HepG2 (cell line): ENCODE data around the gene RNASE8. TPM values are rescaled to one million over a fixed set of nuclear protein-coding genes. Genes with fewer than 3 reads are reported as not detected.

Experiments
- ATF7 ChIP-seq, 2 experiments: fragments of 450-650 bp in 1 of 2; sonication (generic) in 1 of 2; formaldehyde crosslinking in 1 of 2; IDR thresholded peaks; 2 replicates each; pipeline versions ENCODE4 v1.4.0 to v1.6.1; 2016 to 2020; ENCODE audit warnings: antibody characterized with exemption in 1 of 2, mild to moderate bottlenecking in 1 of 2, missing genetic modification reagents in 1 of 2
- E2F1 ChIP-seq: sonication (generic); formaldehyde crosslinking; IDR thresholded peaks from 2 replicates; pipeline ENCODE4 v1.5.0; 2020; ENCODE audit warnings: missing genetic modification reagents
- FLYWCH1 ChIP-seq: sonication (generic); formaldehyde crosslinking; IDR thresholded peaks from 2 replicates; pipeline ENCODE4 v1.8.1; 2023; ENCODE audit warnings: mild to moderate bottlenecking, missing genetic modification reagents
- FOXA3 ChIP-seq: IDR thresholded peaks from 2 replicates; pipeline ENCODE4 v1.6.1; 2016; ENCODE audit warnings: missing genetic modification reagents, missing compliant biosample characterization
- HCFC1 ChIP-seq: fragments of 150-350 bp; IDR thresholded peaks from 2 replicates; pipeline ENCODE4 v1.6.1; 2014; ENCODE audit warnings: low read depth, low read length
- KAT2B ChIP-seq: fragments of 150-350 bp; IDR thresholded peaks from 2 replicates; pipeline ENCODE4 v1.6.1; 2014; ENCODE audit warnings: low read depth, low read length, borderline replicate concordance
- KDM4B ChIP-seq: sonication (generic); formaldehyde crosslinking; IDR thresholded peaks from 2 replicates; pipeline ENCODE4 v1.4.0; 2020; ENCODE audit warnings: missing genetic modification reagents
- LCORL ChIP-seq, 2 experiments: fragments of 450-650 bp in 1 of 2; sonication (generic) in 1 of 2; formaldehyde crosslinking in 1 of 2; IDR thresholded peaks; 2 replicates each; pipeline versions ENCODE4 v1.5.0 to v1.6.1; 2017 to 2020; ENCODE audit warnings: antibody characterized with exemption in 1 of 2, missing genetic modification reagents in 1 of 2
- MTA3 ChIP-seq: sonication (generic); formaldehyde crosslinking; IDR thresholded peaks from 2 replicates; pipeline ENCODE4 v1.4.0; 2020; ENCODE audit warnings: missing genetic modification reagents
- TFE3 ChIP-seq: IDR thresholded peaks from 2 replicates; pipeline ENCODE4 v1.6.1; 2016
- ZBTB26 ChIP-seq: IDR thresholded peaks from 2 replicates; pipeline ENCODE4 v1.6.1; 2016; ENCODE audit warnings: missing compliant biosample characterization, missing genetic modification reagents, borderline replicate concordance
- ZBTB44 ChIP-seq: sonication (generic); formaldehyde crosslinking; IDR thresholded peaks from 2 replicates; pipeline ENCODE4 v1.4.0; 2020; ENCODE audit warnings: missing genetic modification reagents
- ZFYVE20 ChIP-seq: sonication (generic); formaldehyde crosslinking; IDR thresholded peaks from 2 replicates; pipeline ENCODE4 v1.8.0; 2023; ENCODE audit warnings: low read depth, mild to moderate bottlenecking, moderate library complexity, missing genetic modification reagents, borderline replicate concordance
- ZNF20 ChIP-seq: sonication (generic); formaldehyde crosslinking; IDR thresholded peaks from 2 replicates; pipeline ENCODE4 v1.4.0; 2020; ENCODE audit warnings: mild to moderate bottlenecking, moderate library complexity, missing genetic modification reagents
- ZNF225 ChIP-seq: sonication (generic); formaldehyde crosslinking; IDR thresholded peaks from 2 replicates; pipeline ENCODE4 v1.4.0; 2020; ENCODE audit warnings: mild to moderate bottlenecking, missing genetic modification reagents
- ZNF274 ChIP-seq: sonication (generic); formaldehyde crosslinking; IDR thresholded peaks from 2 replicates; pipeline ENCODE4 v1.5.1; 2020; ENCODE audit warnings: mild to moderate bottlenecking, missing genetic modification reagents
- ZNF354B ChIP-seq: sonication (generic); formaldehyde crosslinking; IDR thresholded peaks from 2 replicates; pipeline ENCODE4 v1.8.0; 2022; ENCODE audit warnings: mild to moderate bottlenecking, missing genetic modification reagents
- ZNF703 ChIP-seq: sonication (generic); formaldehyde crosslinking; IDR thresholded peaks from 2 replicates; pipeline ENCODE4 v1.5.1; 2020; ENCODE audit warnings: missing genetic modification reagents, mild to moderate bottlenecking, moderate library complexity, borderline replicate concordance
- polyA plus RNA-seq, 8 experiments: library from polyadenylated mRNA; depleted of rRNA in 3 of 8; stranded (reverse) in 7 of 8; unstranded in 1 of 8; fragments of >200 nt; fragmentation: Illumina TruSeq in 4 of 8; extraction: Trizol in 4 of 8; gene quantifications; 2 replicates each; pipeline versions ENCODE4 v1.2.1 to v1.2.3, GENCODE V29; 2011 to 2016; ENCODE audit warnings: low read depth in 4 of 8, missing spikeins in 1 of 8, mixed read lengths in 1 of 8; ENCODE audit not compliant: insufficient read depth in 1 of 8
- total RNA-seq, 5 experiments: library from RNA; depleted of rRNA; stranded (reverse); fragments of >200 nt; fragmentation: Illumina TruSeq; extraction: Trizol; gene quantifications; 2 replicates each; pipeline ENCODE4 v1.2.3, GENCODE V29; 2016; ENCODE audit warnings: low read depth in 1 of 5
- TF ChIP-seq, protein P1 (sequence below): sonication (generic); formaldehyde crosslinking; conservative IDR thresholded peaks from 2 replicates; pipeline ENCODE4 v1.5.0; 2020; ENCODE audit warnings: missing genetic modification reagents
- TF ChIP-seq, protein P2 (sequence below): sonication (generic); formaldehyde crosslinking; IDR thresholded peaks from 2 replicates; pipeline ENCODE4 v1.8.0; 2022; ENCODE audit warnings: mild to moderate bottlenecking, missing genetic modification reagents; ENCODE audit not compliant: insufficient replicate concordance

RNASE8 gene
- total and polyA plus RNA-seq, 2 of the 13 experiments (the other 11 are each of a cell fraction or from before 2014, with no cell fraction given) = not detected

- TF ChIP-seq TFE3 (CRISPR knock-in tag) (no peak), ZNF703 (CRISPR knock-in tag) (no peak), LCORL (IDR thresholded peaks at IDR 0.05) (no peak), LCORL (CRISPR knock-in tag; IDR thresholded peaks at IDR 0.05) (peak; percentile 81; the same call in 1 of the 2 replicates), FOXA3 (CRISPR knock-in tag) (no peak), FLYWCH1 (CRISPR knock-in tag) (no peak), KAT2B (no peak), MTA3 (CRISPR knock-in tag) (no peak), ZBTB44 (peak; percentile 80; the same call in 1 of the 2 replicates), ATF7 (IDR thresholded peaks at IDR 0.05) (no peak), ATF7 (CRISPR knock-in tag; IDR thresholded peaks at IDR 0.05) (no peak), ZNF354B (CRISPR knock-in tag) (0 out of 2 replicates have a peak, but pooled peaks have one; percentile 15), ZNF274 (CRISPR knock-in tag) (no peak), ZFYVE20 (CRISPR knock-in tag) (no peak), ZNF20 (CRISPR knock-in tag) (no peak), ZBTB26 (CRISPR knock-in tag) (no peak), KDM4B (CRISPR knock-in tag) (peak; percentile 87), E2F1 (CRISPR knock-in tag) (no peak), HCFC1 (no peak), ZNF225 (0 out of 2 replicates have a peak, but pooled peaks have one; percentile 63)
- TF ChIP-seq, protein P1, sequence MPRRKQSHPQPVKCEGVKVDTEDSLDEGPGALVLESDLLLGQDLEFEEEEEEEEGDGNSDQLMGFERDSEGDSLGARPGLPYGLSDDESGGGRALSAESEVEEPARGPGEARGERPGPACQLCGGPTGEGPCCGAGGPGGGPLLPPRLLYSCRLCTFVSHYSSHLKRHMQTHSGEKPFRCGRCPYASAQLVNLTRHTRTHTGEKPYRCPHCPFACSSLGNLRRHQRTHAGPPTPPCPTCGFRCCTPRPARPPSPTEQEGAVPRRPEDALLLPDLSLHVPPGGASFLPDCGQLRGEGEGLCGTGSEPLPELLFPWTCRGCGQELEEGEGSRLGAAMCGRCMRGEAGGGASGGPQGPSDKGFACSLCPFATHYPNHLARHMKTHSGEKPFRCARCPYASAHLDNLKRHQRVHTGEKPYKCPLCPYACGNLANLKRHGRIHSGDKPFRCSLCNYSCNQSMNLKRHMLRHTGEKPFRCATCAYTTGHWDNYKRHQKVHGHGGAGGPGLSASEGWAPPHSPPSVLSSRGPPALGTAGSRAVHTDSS = no peak
- TF ChIP-seq, protein P2, sequence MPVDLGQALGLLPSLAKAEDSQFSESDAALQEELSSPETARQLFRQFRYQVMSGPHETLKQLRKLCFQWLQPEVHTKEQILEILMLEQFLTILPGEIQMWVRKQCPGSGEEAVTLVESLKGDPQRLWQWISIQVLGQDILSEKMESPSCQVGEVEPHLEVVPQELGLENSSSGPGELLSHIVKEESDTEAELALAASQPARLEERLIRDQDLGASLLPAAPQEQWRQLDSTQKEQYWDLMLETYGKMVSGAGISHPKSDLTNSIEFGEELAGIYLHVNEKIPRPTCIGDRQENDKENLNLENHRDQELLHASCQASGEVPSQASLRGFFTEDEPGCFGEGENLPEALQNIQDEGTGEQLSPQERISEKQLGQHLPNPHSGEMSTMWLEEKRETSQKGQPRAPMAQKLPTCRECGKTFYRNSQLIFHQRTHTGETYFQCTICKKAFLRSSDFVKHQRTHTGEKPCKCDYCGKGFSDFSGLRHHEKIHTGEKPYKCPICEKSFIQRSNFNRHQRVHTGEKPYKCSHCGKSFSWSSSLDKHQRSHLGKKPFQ = no peak
These were observed 49.1 kb downstream of the RNASE8 start (continued) for GRCh38 chr14:21106498-21107282.
